Body of pancreas (tissue), 4 donors: ENCODE measurements around the gene BCHE. TPM values are rescaled to one million over a fixed set of nuclear protein-coding genes. Genes with fewer than 3 reads are reported as not detected.
"Not testable (repeated sequence)": the region's sequence is repeated elsewhere in the genome, so short reads cannot be mapped to it uniquely, and the experiment has no call there.

Experiments used
- ATAC-seq: fragments of 150-250 bp; one replicate; pipeline ENCODE4 v1.9.1; 2016
- DNase-seq, 4 donors: peaks; one replicate each; pipeline ENCODE4 v3.0.0-alpha.2; 2019
- H3K27ac ChIP-seq, 4 donors: fragments of 200-600 bp; sonication (generic); 1 replicate in 3 of 4; 2 replicates in 1 of 4; pipeline versions ENCODE4 v1.5.1 to v1.6.1; 2016 to 2019; ENCODE audit warnings: mild to moderate bottlenecking in 1 of 4, mixed read lengths in 1 of 4, moderate library complexity in 1 of 4
- H3K27me3 ChIP-seq, 2 donors: fragments of 200-600 bp; sonication (generic); one replicate each; pipeline ENCODE4 v1.6.0; 2016; ENCODE audit warnings: mild to moderate bottlenecking in 1 of 2
- H3K36me3 ChIP-seq, 2 donors: fragments of 200-600 bp; sonication (generic); replicated peaks in 1 of 2; 2 replicates each; pipeline ENCODE4 v1.5.1; 2016; ENCODE audit warnings: low read depth in 2 of 2; ENCODE audit not compliant: insufficient read depth in 1 of 2
- H3K4me1 ChIP-seq: fragments of 200-600 bp; sonication (generic); one replicate; pipeline ENCODE4 v1.6.0; 2016
- H3K4me3 ChIP-seq, 2 donors: fragments of 200-600 bp; sonication (generic); 1 replicate in 1 of 2; 2 replicates in 1 of 2; pipeline ENCODE4 v1.5.1; 2016 to 2019
- H3K9me3 ChIP-seq, 3 donors: fragments of 200-600 bp; sonication (generic); 1 replicate in 2 of 3; 2 replicates in 1 of 3; pipeline ENCODE4 v1.5.1; 2016
- CTCF ChIP-seq, 7 experiments: fragments of 450-650 bp in 4 of 7; fragments of 200-600 bp in 3 of 7; sonication (generic) in 3 of 7; IDR thresholded peaks; one replicate each; pipeline ENCODE4 v1.5.1; 2016 to 2019; ENCODE audit warnings: antibody characterized with exemption in 7 of 7
- POLR2A ChIP-seq, 3 donors: fragments of 450-650 bp; IDR thresholded peaks; one replicate each; pipeline ENCODE4 v1.6.1; 2016; ENCODE audit warnings: antibody characterized with exemption in 3 of 3, mild to moderate bottlenecking in 2 of 3
- WGBS, 2 donors: methylation state at CpG; one replicate each; pipeline ENCODE4 v1.1.5; 2017; 5-methylcytosine and 5-hydroxymethylcytosine counted together
- intact Hi-C: fragments of 100-400 bp; cut with DNase I; formaldehyde crosslinking; loops from one replicate; pipeline ENCODE4 v1.15.1; 2023
- total RNA-seq, 2 donors: library from RNA; depleted of rRNA; stranded (reverse); fragments of >200 nt; gene quantifications; one replicate each; pipeline ENCODE4 v1.1.0, GENCODE V29; 2016

Gene BCHE
- total RNA-seq, 2 donors from 2014 or later, result 0.52 to 4.0 TPM

DNA sequence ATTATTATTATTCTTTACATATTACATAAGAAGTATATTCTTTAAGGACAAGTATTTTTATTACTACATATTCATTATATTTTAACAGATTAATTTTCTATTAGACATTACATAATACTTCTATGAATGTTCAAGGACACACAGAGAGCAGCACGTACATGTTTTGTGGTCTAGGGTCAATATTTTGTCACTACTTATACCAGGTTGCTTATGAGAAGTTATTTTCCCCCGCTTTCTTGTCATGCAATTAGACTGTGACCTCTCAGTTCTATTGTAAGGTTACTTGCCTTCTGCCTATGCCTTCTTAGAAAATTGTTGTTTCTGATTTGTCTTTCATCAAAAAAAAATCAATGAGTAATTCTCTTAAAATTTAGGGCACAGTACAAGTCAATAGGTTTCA, 21.5 kb downstream of the BCHE start:
- DNase-seq (no peak), ATAC-seq (no peak)
- no peaks in the 10 kb centered on the region for H3K27me3 ChIP-seq
- no peaks in the 10 kb centered on the region for H3K9me3 ChIP-seq
- no peaks in the 10 kb centered on the region for H3K36me3 ChIP-seq
- no peaks in the 10 kb centered on the region for H3K4me1 ChIP-seq
- WGBS, 2 donors, result 53 to 58% methylated on average over 2 of the region's 2 CpGs
- TF ChIP-seq POLR2A (IDR thresholded peaks at IDR 0.05), result no peak
- no peak for TF ChIP-seq CTCF (IDR thresholded peaks at IDR 0.05)
- no peak overlapping the region for H3K27ac ChIP-seq
- H3K4me3 ChIP-seq, result no peak overlapping the region
- intact Hi-C loops, result no loop called here

- H3K9me3 ChIP-seq, result no peaks in the 10 kb centered on the region
- no peak for ATAC-seq
- no peaks in the 10 kb centered on the region for H3K27me3 ChIP-seq
- intact Hi-C loops, result no loop called here
- TF ChIP-seq CTCF (IDR thresholded peaks at IDR 0.05), result no peak
- no peak for TF ChIP-seq POLR2A (IDR thresholded peaks at IDR 0.05)
- 31 to 50% methylated on average over 1 of the region's 1 CpG for WGBS, 2 donors
- no peak for DNase-seq
- no peak overlapping the region for H3K4me3 ChIP-seq
- no peaks in the 10 kb centered on the region for H3K36me3 ChIP-seq
- no peak overlapping the region for H3K27ac ChIP-seq
- H3K4me1 ChIP-seq, result no peaks in the 10 kb centered on the region
These were observed 22.8 kb downstream of the BCHE start for GRCh38 chr3:165814380-165814779.

GRCh38 chr3:165807937-165808336, 29.3 kb downstream of the BCHE start:
- H3K27ac ChIP-seq, H3K4me1 ChIP-seq, intact Hi-C loops, H3K9me3 ChIP-seq, ATAC-seq, DNase-seq, H3K27me3 ChIP-seq, H3K36me3 ChIP-seq, H3K4me3 ChIP-seq: not testable (repeated sequence)
- WGBS, 2 donors, result 94 to 95% methylated on average over 15 of the region's 15 CpGs

DNA sequence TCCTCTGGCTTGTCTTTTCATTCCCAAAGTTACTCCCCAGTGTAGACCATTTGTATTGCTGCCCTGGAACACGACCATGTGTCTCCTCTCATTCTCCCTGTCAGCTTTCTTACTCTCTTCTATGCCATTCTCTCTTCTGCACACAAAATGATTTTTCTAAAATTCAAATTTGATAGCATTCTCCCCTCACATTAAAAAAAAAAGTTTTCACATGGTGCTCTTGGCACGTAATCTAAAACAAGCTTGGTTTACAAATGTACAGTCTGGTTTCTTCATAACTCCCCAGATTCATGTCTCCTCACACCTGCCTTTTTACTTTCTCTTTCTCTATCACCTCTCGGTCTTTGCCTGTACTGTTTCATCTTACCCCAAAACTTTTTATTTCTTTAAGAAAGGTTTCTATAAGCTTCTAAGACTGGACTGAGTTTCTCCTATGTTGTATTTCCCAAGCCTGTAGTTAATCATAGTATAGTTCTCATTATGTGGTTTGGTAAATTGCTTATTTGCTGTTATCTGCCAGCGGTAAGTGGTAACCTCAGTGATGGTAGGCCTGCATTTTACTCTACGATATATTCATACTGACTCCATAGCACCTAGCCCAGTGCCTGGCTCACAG, 31.2 kb downstream of the BCHE start:
- peak overlapping the region in 1 of 2 donors; percentile 14 for H3K4me3 ChIP-seq
- DNase-seq (no peak), ATAC-seq (peak; percentile 74)
- 48 to 58% methylated on average over 5 of the region's 5 CpGs for WGBS, 2 donors
- H3K27ac ChIP-seq, result peak overlapping the region in 1 of 4 donors; percentile 63
- H3K9me3 ChIP-seq, result no peaks in the 10 kb centered on the region
- no peaks in the 10 kb centered on the region for H3K27me3 ChIP-seq
- intact Hi-C loops, result no loop called here
- no peaks in the 10 kb centered on the region for H3K4me1 ChIP-seq
- no peaks in the 10 kb centered on the region for H3K36me3 ChIP-seq
- TF ChIP-seq CTCF (IDR thresholded peaks at IDR 0.05) (no peak), POLR2A (IDR thresholded peaks at IDR 0.05) (no peak)

DNA sequence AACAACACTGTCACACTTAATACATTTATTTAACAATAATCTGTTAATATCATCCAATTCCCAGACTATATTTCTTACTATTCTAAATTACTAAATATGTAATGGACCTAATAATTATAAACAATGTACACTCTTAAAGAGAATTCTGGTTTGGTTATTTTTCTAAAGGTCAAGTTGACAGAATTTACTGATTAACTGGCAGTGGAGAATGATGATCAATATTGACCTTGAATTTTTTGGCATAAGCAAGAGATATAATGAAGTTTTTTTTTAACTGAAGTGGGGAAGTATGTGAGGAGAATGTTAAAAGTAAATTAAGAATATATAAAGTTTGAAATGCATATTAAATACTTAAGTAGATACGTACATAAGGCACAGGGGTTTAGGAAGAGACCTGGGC, 33.8 kb downstream of the BCHE start:
- no peaks in the 10 kb centered on the region for H3K9me3 ChIP-seq
- TF ChIP-seq POLR2A (IDR thresholded peaks at IDR 0.05) (no peak), CTCF (IDR thresholded peaks at IDR 0.05) (no peak)
- no peak overlapping the region for H3K4me3 ChIP-seq
- no peaks in the 10 kb centered on the region for H3K4me1 ChIP-seq
- no peak overlapping the region for H3K27ac ChIP-seq
- 83 to 84% methylated on average over 1 of the region's 1 CpG for WGBS, 2 donors
- no peaks in the 10 kb centered on the region for H3K36me3 ChIP-seq
- no peaks in the 10 kb centered on the region for H3K27me3 ChIP-seq
- no peak for ATAC-seq
- intact Hi-C loops, result no loop called here
- no peak for DNase-seq
